T-helper 2 cell treated with Interferon-gamma antibody and Interleukin-4, amounts not matched to agents 100 ng/mL and 5 ng/mL, for 36 hours (primary cell): ENCODE data around the gene ACTC1. TPM values are rescaled to one million over a fixed set of nuclear protein-coding genes. Genes with fewer than 3 reads are reported as not detected.

Experiments
- intact Hi-C: fragments of 100-400 bp; cut with micrococcal nuclease; formaldehyde crosslinking; loops from one replicate; pipeline ENCODE4 v1.15.1; 2023
- total RNA-seq: library from RNA; stranded (reverse); gene quantifications from 2 replicates; pipeline ENCODE4 v1.2.3, GENCODE V29; 2022

The ACTC1 gene
- total RNA-seq, 1 donor from 2014 or later = not detected

DNA sequence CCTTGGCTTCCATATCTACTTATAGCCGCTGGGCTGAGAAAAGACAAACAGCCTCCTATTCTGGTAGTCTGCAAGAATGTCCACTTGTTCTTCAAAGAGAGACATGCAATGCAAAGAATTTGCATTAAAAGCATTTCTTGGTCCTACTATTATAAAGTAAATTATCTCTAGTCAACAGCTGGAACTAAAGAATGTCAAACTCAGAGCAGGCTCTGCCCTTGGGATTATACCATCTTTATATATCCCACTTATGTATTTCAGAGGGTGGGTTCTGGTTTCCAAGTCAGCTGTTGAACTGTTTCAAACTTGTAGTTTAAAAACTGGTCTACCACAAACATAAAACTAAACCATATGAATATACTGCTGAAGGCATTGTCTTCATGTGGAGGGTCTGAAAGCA lies 7.0 kb upstream of the ACTC1 start:
- intact Hi-C loops = no loop called here

GRCh38 chr15:34799149-34800101 lies 4.1 kb upstream of the ACTC1 start:
- intact Hi-C loops = no loop called here

- intact Hi-C loops = no loop called here
Measured at GRCh38 chr15:34796847-34797435, 1.6 kb upstream of the ACTC1 start.

GRCh38 chr15:34794590-34795206 lies 651 bp downstream of the ACTC1 start:
- intact Hi-C loops = no loop called here

GRCh38 chr15:34793901-34794300 lies 1.4 kb downstream of the ACTC1 start:
- intact Hi-C loops = no loop called here

- intact Hi-C loops = no loop called here
Measured at GRCh38 chr15:34793071-34793470, 2.3 kb downstream of the ACTC1 start.

GRCh38 chr15:34791701-34792100 lies 3.6 kb downstream of the ACTC1 start:
- intact Hi-C loops = no loop called here

GRCh38 chr15:34790121-34790520 lies 5.2 kb downstream of the ACTC1 start:
- intact Hi-C loops = no loop called here

- intact Hi-C loops = no loop called here
Measured at GRCh38 chr15:34789326-34789725, 6.0 kb downstream of the ACTC1 start.

DNA sequence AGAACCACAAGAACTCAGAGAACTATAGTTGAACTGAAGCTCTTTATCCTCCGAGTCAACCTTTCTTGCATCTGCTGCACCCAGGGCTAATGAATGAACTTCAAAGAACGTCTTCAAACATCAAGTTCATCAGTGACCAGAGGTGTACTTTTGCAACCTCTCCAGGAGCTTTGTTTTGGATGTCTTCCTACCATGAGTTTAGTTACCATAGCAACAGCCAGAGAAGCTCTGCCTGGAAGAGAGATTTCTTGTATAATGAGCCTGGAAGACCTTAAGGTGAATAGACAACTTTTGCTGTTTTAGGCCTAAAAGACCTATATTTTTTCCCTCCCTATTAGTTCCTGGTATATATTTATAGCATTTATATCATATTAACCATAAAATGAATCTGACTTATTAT lies 9.1 kb downstream of the ACTC1 start:
- intact Hi-C loops = no loop called here

DNA sequence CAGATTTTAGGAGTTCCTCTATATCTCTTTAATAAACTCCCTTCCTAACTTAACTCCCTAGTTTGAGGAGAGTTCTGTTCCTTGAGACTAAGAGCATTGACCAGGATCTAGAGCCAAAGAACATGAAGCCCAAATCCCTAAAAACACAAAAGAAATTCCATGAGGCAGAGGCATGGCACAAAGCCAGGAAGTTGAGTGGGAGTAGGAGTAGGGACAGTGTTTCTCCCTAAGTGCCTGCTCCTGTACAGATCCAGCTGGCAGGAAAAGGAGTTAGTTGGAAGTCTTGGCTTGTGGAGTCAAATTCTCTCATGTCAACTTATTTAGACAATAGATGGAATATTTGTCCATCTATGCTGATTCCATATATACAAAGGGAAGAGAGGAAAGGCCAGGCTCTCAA lies 11.4 kb downstream of the ACTC1 start:
- intact Hi-C loops = no loop called here

DNA sequence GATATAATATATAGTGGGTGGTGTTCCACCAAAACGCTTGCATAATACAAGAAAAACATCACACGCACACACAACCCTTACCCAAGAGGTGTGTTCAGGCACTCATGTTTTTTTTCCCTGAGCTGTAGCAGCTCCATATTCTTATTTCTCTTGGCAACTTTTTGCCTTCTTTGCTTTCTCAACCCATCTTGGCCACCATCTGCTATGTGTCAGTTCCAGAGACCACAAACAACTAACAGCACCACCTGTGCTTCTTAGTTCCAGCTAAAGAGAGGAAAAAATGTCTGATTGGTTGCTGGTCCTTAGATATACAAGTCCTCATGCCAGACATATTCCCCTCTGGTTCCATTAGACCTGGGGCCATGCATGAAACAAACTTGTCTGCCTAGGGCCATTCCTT lies 11.9 kb downstream of the ACTC1 start:
- intact Hi-C loops = no loop called here

GRCh38 chr15:34782901-34783300 lies 12.4 kb downstream of the ACTC1 start:
- intact Hi-C loops = no loop called here

DNA sequence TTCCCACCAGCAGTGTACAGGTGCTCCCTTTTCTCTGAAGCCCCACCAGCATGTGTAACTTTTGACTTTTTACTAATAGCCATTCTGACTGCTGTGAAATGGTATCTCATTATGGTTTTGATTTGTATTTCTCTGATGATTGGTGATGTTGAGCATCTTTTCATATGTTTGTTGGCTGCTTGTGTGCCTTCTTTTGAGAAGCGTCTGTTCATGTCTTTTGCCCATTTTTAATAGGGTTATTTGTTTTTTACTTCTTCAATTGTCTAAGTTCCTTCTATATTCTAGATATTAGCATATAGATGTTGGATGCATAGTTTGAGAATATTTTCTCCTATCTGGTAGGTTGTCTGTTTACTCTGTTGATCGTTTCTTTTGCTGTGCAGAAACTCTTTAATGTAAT lies 14.6 kb downstream of the ACTC1 start:
- intact Hi-C loops = no loop called here

- intact Hi-C loops = no loop called here
Measured at GRCh38 chr15:34776606-34777105, 18.7 kb downstream of the ACTC1 start.

DNA sequence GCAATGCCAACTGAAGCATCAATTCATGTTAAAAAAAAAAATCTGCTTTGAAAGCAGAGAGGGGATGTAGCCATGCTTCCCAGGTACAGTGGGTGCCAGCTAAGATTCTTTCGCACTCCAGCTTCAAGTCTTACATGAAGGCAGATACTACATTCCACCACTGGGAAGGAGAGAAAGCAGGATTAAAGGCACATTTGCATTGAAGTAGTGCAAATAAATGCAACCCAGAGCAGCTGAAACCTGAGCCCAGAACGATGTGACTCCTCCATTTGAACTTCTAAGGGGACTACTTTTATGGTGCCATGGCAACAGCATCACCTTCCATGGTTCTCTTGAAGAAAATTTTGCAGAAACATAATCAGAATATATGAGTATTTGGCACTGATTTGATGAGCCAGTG lies 21.4 kb downstream of the ACTC1 start:
- intact Hi-C loops = no loop called here

DNA sequence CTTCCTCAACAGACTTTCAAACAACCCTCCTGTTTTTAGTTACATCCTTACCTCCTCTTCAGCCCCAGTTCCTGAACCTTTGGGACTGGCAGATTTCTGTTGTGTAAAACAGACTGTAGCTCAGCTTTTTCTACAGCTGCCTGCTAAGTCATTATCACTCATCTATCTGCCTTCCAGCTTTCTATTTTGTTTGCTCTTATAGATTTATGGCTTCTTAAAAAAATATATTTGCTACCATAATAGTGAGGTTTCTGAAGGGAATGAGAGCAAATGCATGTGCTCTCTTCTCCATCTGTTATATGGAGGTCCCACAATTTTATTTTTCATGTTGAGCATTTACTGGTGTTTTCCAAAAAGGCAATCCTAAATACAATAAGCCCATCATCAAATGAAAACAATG lies 22.3 kb downstream of the ACTC1 start:
- intact Hi-C loops = no loop called here

GRCh38 chr15:34772312-34772711 lies 23.0 kb downstream of the ACTC1 start:
- intact Hi-C loops = no loop called here

DNA sequence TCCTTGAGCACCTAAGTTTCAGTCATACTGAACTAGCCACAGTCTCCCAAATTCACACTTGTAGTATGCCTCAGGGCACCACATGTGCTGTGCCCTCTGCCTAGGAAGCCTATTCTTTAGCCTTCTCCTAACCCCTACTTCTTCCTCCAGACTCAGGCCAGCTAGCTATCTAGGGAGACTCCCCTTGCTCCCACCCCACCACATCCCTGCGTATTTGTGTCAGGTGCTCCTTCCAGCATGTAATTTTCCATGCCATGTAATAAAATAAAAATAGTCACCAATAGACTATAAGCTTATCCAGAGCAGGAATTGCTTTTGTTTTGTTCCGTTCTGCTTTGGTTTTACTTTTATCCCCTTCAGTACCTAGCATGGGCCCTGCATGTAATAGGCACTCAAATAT lies 25.6 kb downstream of the ACTC1 start:
- intact Hi-C loops = no loop called here

- intact Hi-C loops = no loop called here
Measured at GRCh38 chr15:34768530-34768929, 26.8 kb downstream of the ACTC1 start.

DNA sequence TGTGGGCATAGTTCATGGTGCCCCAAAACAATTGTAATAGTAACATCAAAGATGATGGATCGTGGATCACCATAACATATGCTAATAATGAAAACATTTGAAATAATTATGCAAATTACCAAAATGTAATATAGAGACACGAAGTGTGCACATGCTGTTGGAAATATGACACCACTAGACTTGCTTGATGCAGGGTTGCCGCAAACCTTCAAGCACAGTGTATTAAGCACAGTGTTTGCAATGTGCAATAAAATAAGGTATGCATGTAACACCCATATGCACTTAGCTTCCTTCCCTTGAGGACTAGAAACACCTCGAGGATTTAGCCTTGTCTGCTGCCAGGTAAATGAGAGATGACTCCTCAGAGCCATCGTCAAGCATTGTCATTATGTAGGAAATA lies 29.6 kb downstream of the ACTC1 start:
- intact Hi-C loops = no loop called here

GRCh38 chr15:34760909-34761308 lies 34.4 kb downstream of the ACTC1 start:
- intact Hi-C loops = no loop called here
